ENCODE results near the gene FAM149A.

DNA sequence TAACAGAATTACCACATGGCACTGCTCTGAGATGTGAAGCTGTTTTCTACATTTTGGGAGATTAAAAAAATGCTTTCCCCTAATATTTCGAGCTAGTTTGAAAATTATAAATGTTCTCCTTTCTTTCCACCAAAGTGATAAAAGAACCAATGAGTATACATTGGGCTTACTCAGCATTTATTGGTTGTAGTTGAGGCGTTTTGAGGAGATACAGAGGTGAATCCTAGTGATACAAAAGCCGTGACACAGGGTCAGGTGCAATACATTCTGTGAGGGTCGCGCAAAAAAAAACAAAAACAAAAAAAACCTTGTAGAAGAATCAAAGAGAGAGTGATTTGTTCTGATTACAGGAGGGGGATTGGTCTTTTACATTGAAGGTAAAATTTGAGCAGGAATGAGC lies 54.5 kb downstream of the FAM149A start:
- TF ChIP-seq POLR2A (IDR thresholded peaks at IDR 0.05), result no peak
- TF ChIP-seq, protein P1, sequence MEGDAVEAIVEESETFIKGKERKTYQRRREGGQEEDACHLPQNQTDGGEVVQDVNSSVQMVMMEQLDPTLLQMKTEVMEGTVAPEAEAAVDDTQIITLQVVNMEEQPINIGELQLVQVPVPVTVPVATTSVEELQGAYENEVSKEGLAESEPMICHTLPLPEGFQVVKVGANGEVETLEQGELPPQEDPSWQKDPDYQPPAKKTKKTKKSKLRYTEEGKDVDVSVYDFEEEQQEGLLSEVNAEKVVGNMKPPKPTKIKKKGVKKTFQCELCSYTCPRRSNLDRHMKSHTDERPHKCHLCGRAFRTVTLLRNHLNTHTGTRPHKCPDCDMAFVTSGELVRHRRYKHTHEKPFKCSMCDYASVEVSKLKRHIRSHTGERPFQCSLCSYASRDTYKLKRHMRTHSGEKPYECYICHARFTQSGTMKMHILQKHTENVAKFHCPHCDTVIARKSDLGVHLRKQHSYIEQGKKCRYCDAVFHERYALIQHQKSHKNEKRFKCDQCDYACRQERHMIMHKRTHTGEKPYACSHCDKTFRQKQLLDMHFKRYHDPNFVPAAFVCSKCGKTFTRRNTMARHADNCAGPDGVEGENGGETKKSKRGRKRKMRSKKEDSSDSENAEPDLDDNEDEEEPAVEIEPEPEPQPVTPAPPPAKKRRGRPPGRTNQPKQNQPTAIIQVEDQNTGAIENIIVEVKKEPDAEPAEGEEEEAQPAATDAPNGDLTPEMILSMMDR (IDR thresholded peaks at IDR 0.05 in 8 of 11, conservative IDR thresholded peaks at IDR 0.05 in 3 of 11), result no peak
- no peak for TF ChIP-seq POLR2AphosphoS5 (IDR thresholded peaks at IDR 0.05)

Data from spleen (tissue), 7 donors.